ENCODE measurements around the gene NEK7.

NEK7 gene

GRCh38 chr1:198337886-198338285 is 181.1 kb downstream of the NEK7 start:
- Histone ChIP-seq H3K4me3 (ENCODE audit: low read length) (no peak overlapping the region), H3K27ac (ENCODE audit: low read length) (no peak overlapping the region), H3K9me3 (replicated peaks; ENCODE audit: insufficient read depth, low read length) (no peaks in the 10 kb centered on the region), H3K4me1 (ENCODE audit: low read length) (no peaks in the 10 kb centered on the region), H2AFZ (ENCODE audit: low read length) (no peak overlapping the region), H3K9me2 (replicated peaks; ENCODE audit: insufficient read depth, low read length) (no peaks in the 10 kb centered on the region), H3K27me3 (replicated peaks; ENCODE audit: insufficient read depth, low read length) (no peaks in the 10 kb centered on the region), H3F3A (ENCODE audit: insufficient read depth, low read length) (no peaks in the 10 kb centered on the region), H3K79me2 (ENCODE audit: low read length) (no peaks in the 10 kb centered on the region), H3K36me3 (replicated peaks; ENCODE audit: insufficient read depth, low read length) (no peaks in the 10 kb centered on the region), H3K9ac (ENCODE audit: low read length) (no peak overlapping the region), H3K4me2 (ENCODE audit: low read depth, low read length) (no peak overlapping the region), H4K20me1 (ENCODE audit: insufficient read depth, low read length) (no peaks in the 10 kb centered on the region)
- TF ChIP-seq EZH2 (optimal IDR thresholded peaks at IDR 0.05; ENCODE audit: low read depth, low read length): no peak
- TF ChIP-seq, protein P1, sequence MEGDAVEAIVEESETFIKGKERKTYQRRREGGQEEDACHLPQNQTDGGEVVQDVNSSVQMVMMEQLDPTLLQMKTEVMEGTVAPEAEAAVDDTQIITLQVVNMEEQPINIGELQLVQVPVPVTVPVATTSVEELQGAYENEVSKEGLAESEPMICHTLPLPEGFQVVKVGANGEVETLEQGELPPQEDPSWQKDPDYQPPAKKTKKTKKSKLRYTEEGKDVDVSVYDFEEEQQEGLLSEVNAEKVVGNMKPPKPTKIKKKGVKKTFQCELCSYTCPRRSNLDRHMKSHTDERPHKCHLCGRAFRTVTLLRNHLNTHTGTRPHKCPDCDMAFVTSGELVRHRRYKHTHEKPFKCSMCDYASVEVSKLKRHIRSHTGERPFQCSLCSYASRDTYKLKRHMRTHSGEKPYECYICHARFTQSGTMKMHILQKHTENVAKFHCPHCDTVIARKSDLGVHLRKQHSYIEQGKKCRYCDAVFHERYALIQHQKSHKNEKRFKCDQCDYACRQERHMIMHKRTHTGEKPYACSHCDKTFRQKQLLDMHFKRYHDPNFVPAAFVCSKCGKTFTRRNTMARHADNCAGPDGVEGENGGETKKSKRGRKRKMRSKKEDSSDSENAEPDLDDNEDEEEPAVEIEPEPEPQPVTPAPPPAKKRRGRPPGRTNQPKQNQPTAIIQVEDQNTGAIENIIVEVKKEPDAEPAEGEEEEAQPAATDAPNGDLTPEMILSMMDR (IDR thresholded peaks at IDR 0.05; ENCODE audit: low read length): no peak
- TF ChIP-seq EZH2phosphoT487 (IDR thresholded peaks at IDR 0.05; ENCODE audit: low read length): no peak
- no peak for DNase-seq

GRCh38 chr1:198340139-198340538 is 183.3 kb downstream of the NEK7 start:
- Histone ChIP-seq H3K27me3 (replicated peaks; ENCODE audit: insufficient read depth, low read length) (no peaks in the 10 kb centered on the region), H3K9ac (ENCODE audit: low read length) (no peak overlapping the region), H3K4me2 (ENCODE audit: low read depth, low read length) (no peak overlapping the region), H3K9me3 (replicated peaks; ENCODE audit: insufficient read depth, low read length) (no peaks in the 10 kb centered on the region), H3K79me2 (ENCODE audit: low read length) (no peaks in the 10 kb centered on the region), H2AFZ (ENCODE audit: low read length) (no peak overlapping the region), H3K27ac (ENCODE audit: low read length) (no peak overlapping the region), H3K4me1 (ENCODE audit: low read length) (no peaks in the 10 kb centered on the region), H3K36me3 (replicated peaks; ENCODE audit: insufficient read depth, low read length) (no peaks in the 10 kb centered on the region), H3K4me3 (ENCODE audit: low read length) (no peak overlapping the region), H3F3A (ENCODE audit: insufficient read depth, low read length) (no peaks in the 10 kb centered on the region), H4K20me1 (ENCODE audit: insufficient read depth, low read length) (no peaks in the 10 kb centered on the region), H3K9me2 (replicated peaks; ENCODE audit: insufficient read depth, low read length) (no peaks in the 10 kb centered on the region)
- no peak for DNase-seq
- TF ChIP-seq EZH2 (optimal IDR thresholded peaks at IDR 0.05; ENCODE audit: low read depth, low read length): no peak
- TF ChIP-seq, protein P1 (IDR thresholded peaks at IDR 0.05; ENCODE audit: low read length): no peak
- TF ChIP-seq EZH2phosphoT487 (IDR thresholded peaks at IDR 0.05; ENCODE audit: low read length): no peak

GRCh38 chr1:198346178-198346577 is 189.4 kb downstream of the NEK7 start:
- H3K27me3 ChIP-seq (replicated peaks; ENCODE audit: insufficient read depth, low read length): no peaks in the 10 kb centered on the region
- no peaks in the 10 kb centered on the region for H3K9me2 ChIP-seq (replicated peaks; ENCODE audit: insufficient read depth, low read length)
- no peaks in the 10 kb centered on the region for H3K4me1 ChIP-seq (ENCODE audit: low read length)
- no peaks in the 10 kb centered on the region for H3K9me3 ChIP-seq (replicated peaks; ENCODE audit: insufficient read depth, low read length)
- H3K4me2 ChIP-seq (ENCODE audit: low read depth, low read length): no peak overlapping the region
- H3K79me2 ChIP-seq (ENCODE audit: low read length): no peaks in the 10 kb centered on the region
- no peak for DNase-seq
- H3K36me3 ChIP-seq (replicated peaks; ENCODE audit: insufficient read depth, low read length): no peaks in the 10 kb centered on the region
- no peak overlapping the region for H3K9ac ChIP-seq (ENCODE audit: low read length)
- H2AFZ ChIP-seq (ENCODE audit: low read length): no peak overlapping the region
- H3K27ac ChIP-seq (ENCODE audit: low read length): no peak overlapping the region
- no peaks in the 10 kb centered on the region for H4K20me1 ChIP-seq (ENCODE audit: insufficient read depth, low read length)
- TF ChIP-seq EZH2 (optimal IDR thresholded peaks at IDR 0.05; ENCODE audit: low read depth, low read length): no peak
- TF ChIP-seq EZH2phosphoT487 (IDR thresholded peaks at IDR 0.05; ENCODE audit: low read length): no peak
- TF ChIP-seq, protein P1 (IDR thresholded peaks at IDR 0.05; ENCODE audit: low read length): no peak
- no peak overlapping the region for H3K4me3 ChIP-seq (ENCODE audit: low read length)
- no peaks in the 10 kb centered on the region for H3F3A ChIP-seq (ENCODE audit: insufficient read depth, low read length)
